K562 (cell line): ENCODE measurements around the gene RLIM. TPM values are rescaled to one million over a fixed set of nuclear protein-coding genes. Genes with fewer than 3 reads are reported as not detected.

Source experiments
- ATF1 ChIP-seq, 2 experiments: fragments of 450-650 bp in 1 of 2; IDR thresholded peaks; 2 replicates each; pipeline ENCODE4 v1.6.1; 2016; ENCODE audit warnings: missing compliant biosample characterization in 1 of 2, missing genetic modification characterization in 1 of 2
- BHLHE40 ChIP-seq: IDR thresholded peaks from 2 replicates; pipeline ENCODE4 v1.6.1; 2011; ENCODE audit warnings: low read length, improper control_type of control experiment
- CGGBP1 ChIP-seq: fragments of 250-450 bp; sonication (Bioruptor Pico); IDR thresholded peaks from 2 replicates; pipeline ENCODE4 v1.9.0; 2021; ENCODE audit warnings: mild to moderate bottlenecking
- GABPA ChIP-seq: fragments of 200-800 bp; sonication (Bioruptor generic); conservative IDR thresholded peaks from 2 replicates; pipeline ENCODE4 v1.6.1; 2016; ENCODE audit warnings: low read depth, missing genetic modification characterization, missing compliant biosample characterization
- GMEB1 ChIP-seq: fragments of 250-450 bp; sonication (Bioruptor Pico); IDR thresholded peaks from 2 replicates; pipeline ENCODE4 v1.4.0; 2020; ENCODE audit warnings: mild to moderate bottlenecking
- NEUROD1 ChIP-seq: fragments of 150-350 bp; IDR thresholded peaks from 2 replicates; pipeline ENCODE4 v1.6.1; 2014; ENCODE audit warnings: borderline replicate concordance, low read length, low read depth; ENCODE audit not compliant: partially characterized antibody
- PHB2 ChIP-seq: fragments of 450-650 bp; IDR thresholded peaks from 2 replicates; pipeline ENCODE4 v1.6.1; 2017; ENCODE audit warnings: low read depth
- POLR2H ChIP-seq: IDR thresholded peaks from 2 replicates; pipeline ENCODE4 v1.6.1; 2016; ENCODE audit warnings: missing genetic modification characterization, low read depth, mild to moderate bottlenecking, control low read depth, missing compliant biosample characterization, moderate library complexity
- PRDM10 ChIP-seq: fragments of 450-650 bp; IDR thresholded peaks from 2 replicates; pipeline ENCODE4 v1.6.1; 2018; ENCODE audit not compliant: partially characterized antibody
- RBFOX2 ChIP-seq: fragments of 200-400 bp; formaldehyde crosslinking; IDR thresholded peaks from 2 replicates; pipeline ENCODE4 v1.6.1; 2017; ENCODE audit warnings: low read depth, mild to moderate bottlenecking, low read length, moderate library complexity
- RBM39 ChIP-seq: fragments of 200-400 bp; formaldehyde crosslinking; optimal IDR thresholded peaks from 2 replicates; pipeline ENCODE3; 2018; ENCODE audit warnings: low read depth, low read length
- SAFB2 ChIP-seq: fragments of 200-400 bp; formaldehyde crosslinking; IDR thresholded peaks from 2 replicates; pipeline ENCODE4 v1.6.1; 2018; ENCODE audit warnings: borderline replicate concordance, low read length, low read depth, moderate library complexity; ENCODE audit not compliant: severe bottlenecking
- TAF9B ChIP-seq: fragments of 450-650 bp; IDR thresholded peaks from 2 replicates; pipeline ENCODE4 v1.6.1; 2018; ENCODE audit warnings: mild to moderate bottlenecking; ENCODE audit not compliant: partially characterized antibody
- THAP12 ChIP-seq: fragments of 250-450 bp; sonication (Bioruptor Pico); IDR thresholded peaks from 2 replicates; pipeline ENCODE4 v1.9.0; 2021; ENCODE audit warnings: mild to moderate bottlenecking, inconsistent platforms
- VEZF1 ChIP-seq: fragments of 200-800 bp; sonication (Bioruptor generic); IDR thresholded peaks from 2 replicates; pipeline ENCODE4 v1.6.1; 2017; ENCODE audit warnings: missing genetic modification characterization, missing compliant biosample characterization
- XRCC3 ChIP-seq: fragments of 450-650 bp; IDR thresholded peaks from 2 replicates; pipeline ENCODE4 v1.6.1; 2017; ENCODE audit warnings: mild to moderate bottlenecking, moderate library complexity
- ZNF121 ChIP-seq: sonication (generic); formaldehyde crosslinking; conservative IDR thresholded peaks from 2 replicates; pipeline ENCODE4 v1.8.0; 2022; ENCODE audit warnings: missing genetic modification reagents
- ZNF830 ChIP-seq: fragments of 250-450 bp; sonication (Bioruptor Pico); IDR thresholded peaks from 2 replicates; pipeline ENCODE4 v1.5.0; 2021; ENCODE audit warnings: mild to moderate bottlenecking
- polyA plus RNA-seq, 8 experiments: library from polyadenylated mRNA; depleted of rRNA in 4 of 8; stranded (reverse) in 5 of 8; unstranded in 3 of 8; fragments of >200 nt; fragmentation: Nextera tagmentation in 2 of 8; fragmentation: Illumina TruSeq in 1 of 8; extraction: Ambion mirVana in 2 of 8; extraction: Trizol in 1 of 8; gene quantifications; 2 replicates each; pipeline versions ENCODE4 v1.2.1 to v1.2.3, GENCODE V29; 2011 to 2014; ENCODE audit warnings: inconsistent platforms in 1 of 8, missing spikeins in 1 of 8
- total RNA-seq, 7 experiments: library from RNA; depleted of rRNA in 6 of 7; stranded (reverse); fragments of >200 nt in 6 of 7; fragmentation: Illumina TruSeq in 2 of 7; extraction: Trizol in 2 of 7; gene quantifications; 2 replicates each; pipeline versions ENCODE4 v1.2.1 to v1.2.3, GENCODE V29; 2011 to 2021; ENCODE audit warnings: low replicate concordance in 1 of 7

Gene RLIM
- total and polyA plus RNA-seq, 9 of the 15 experiments (the other 6 are each of a cell fraction or from before 2014, with no cell fraction given): 4.2 to 31.4 (median 14.9) TPM

- TF ChIP-seq POLR2H (no peak; the same call in 1 of the 2 replicates), BHLHE40 (no peak), GABPA (tag) (peak; percentile 89), XRCC3 (no peak), PRDM10 (no peak), VEZF1 (peak; percentile 78), TAF9B (peak; percentile 52), ZNF830 (CRISPR knock-in tag) (no peak), RBM39 (no peak), NEUROD1 (no peak), RBFOX2 (peak; percentile 95), ZNF121 (CRISPR knock-in tag) (no peak), THAP12 (CRISPR knock-in tag) (no peak), GMEB1 (CRISPR knock-in tag) (no peak), SAFB2 (no peak), CGGBP1 (no peak), ATF1 (CRISPR knock-in tag; IDR thresholded peaks at IDR 0.05) (no peak), ATF1 (tag; IDR thresholded peaks at IDR 0.05) (peak; percentile 91), PHB2 (no peak)
Observed at GRCh38 chrX:74614093-74614909, at the start of gene RLIM (continued).
